IMR-90 (cell line): Measurements from ENCODE around the gene CADM1. TPM values are rescaled to one million over a fixed set of nuclear protein-coding genes. Genes with fewer than 3 reads are reported as not detected.

Experiments
- ATAC-seq: fragments of 200-7000 bp; cut with Tn5 transposase; 2 replicates; pipeline ENCODE4 v1.9.1; 2020; ENCODE audit warnings: low read depth, mild to moderate bottlenecking, moderate library complexity
- BruUV-seq: library from RNA; stranded (reverse); fragments of 400-500 nt; replicated peaks from 2 replicates; lab custom pipeline; 2021; lab: Mats Ljungman, UMichigan
- CTCF ChIA-PET: fragments of 300-600 bp; formaldehyde crosslinking; extraction: SDS; loops from one replicate; lab custom pipeline; 2021; ENCODE audit warnings: antibody characterized with exemption; lab: Yijun Ruan, JAX
- POLR2A ChIA-PET: fragments of 300-600 bp; sonication (Branson Sonifier 250); formaldehyde crosslinking; loops from one replicate; lab custom pipeline; 2022; ENCODE audit warnings: antibody characterized with exemption; ENCODE audit not compliant: unreplicated experiment; lab: Charles Lee
- DNase-seq: peaks from one replicate; pipeline ENCODE4 v3.0.0; 2013
- H2AFZ ChIP-seq: replicated peaks from 2 replicates; pipeline ENCODE3; 2013; ENCODE audit warnings: low read length, mild to moderate bottlenecking; ENCODE audit not compliant: poor library complexity
- H2AK5ac ChIP-seq: 2 replicates; pipeline ENCODE4 v1.6.1; 2013; ENCODE audit warnings: low read depth, low read length, inconsistent platforms
- H2AK9ac ChIP-seq: replicated peaks from 2 replicates; pipeline ENCODE3; 2013; ENCODE audit warnings: mild to moderate bottlenecking, low read depth, low read length, moderate library complexity; ENCODE audit not compliant: poor library complexity
- H2BK120ac ChIP-seq: 2 replicates; pipeline ENCODE4 v1.6.1; 2013; ENCODE audit warnings: low read depth, low read length, inconsistent platforms
- H2BK15ac ChIP-seq: 3 replicates; pipeline ENCODE4 v1.6.1; 2013; ENCODE audit warnings: low read depth, low read length, inconsistent platforms
- H2BK20ac ChIP-seq: 2 replicates; pipeline ENCODE4 v1.6.1; 2013; ENCODE audit warnings: low read depth, mild to moderate bottlenecking, inconsistent platforms, low read length, moderate library complexity
- H2BK5ac ChIP-seq: 2 replicates; pipeline ENCODE4 v1.6.1; 2013; ENCODE audit warnings: mild to moderate bottlenecking, low read depth, low read length, inconsistent platforms; ENCODE audit not compliant: poor library complexity, severe bottlenecking
- H3K14ac ChIP-seq: replicated peaks from 2 replicates; pipeline ENCODE4 v1.6.1; 2013; ENCODE audit warnings: low read depth, low read length, inconsistent platforms
- H3K18ac ChIP-seq: 2 replicates; pipeline ENCODE4 v1.6.1; 2013; ENCODE audit warnings: low read depth, low read length, control low read depth
- H3K23ac ChIP-seq: 2 replicates; pipeline ENCODE4 v1.6.1; 2013; ENCODE audit warnings: low read depth, low read length, inconsistent platforms
- H3K27ac ChIP-seq: 2 replicates; pipeline ENCODE4 v1.5.1; 2013; ENCODE audit warnings: mild to moderate bottlenecking, control low read depth, low read length; ENCODE audit not compliant: insufficient read depth
- H3K27me3 ChIP-seq: 2 replicates; pipeline ENCODE4 v1.6.1; 2013; ENCODE audit warnings: low read length; ENCODE audit not compliant: control insufficient read depth, insufficient read depth
- H3K36me3 ChIP-seq: 2 replicates; pipeline ENCODE4 v1.6.1; 2013; ENCODE audit warnings: low read length, mixed read lengths; ENCODE audit not compliant: control insufficient read depth, insufficient read depth
- H3K4ac ChIP-seq: 2 replicates; pipeline ENCODE4 v1.6.1; 2013; ENCODE audit warnings: low read depth, low read length, inconsistent platforms
- H3K4me1 ChIP-seq: 2 replicates; pipeline ENCODE4 v1.6.1; 2013; ENCODE audit warnings: low read length, mixed read lengths; ENCODE audit not compliant: control insufficient read depth, insufficient read depth
- H3K4me2 ChIP-seq: 2 replicates; pipeline ENCODE4 v1.6.1; 2013; ENCODE audit warnings: low read depth, mild to moderate bottlenecking, control low read depth, low read length, moderate library complexity
- H3K4me3 ChIP-seq: 2 replicates; pipeline ENCODE4 v1.5.1; 2013; ENCODE audit warnings: low read depth, mild to moderate bottlenecking, control low read depth, low read length, moderate library complexity; ENCODE audit not compliant: insufficient read depth
- H3K56ac ChIP-seq: 2 replicates; pipeline ENCODE4 v1.6.1; 2013; ENCODE audit warnings: low read length, inconsistent platforms; ENCODE audit not compliant: insufficient read depth; ENCODE audit errors: extremely low read depth
- H3K79me1 ChIP-seq, 2 experiments: 2 replicates each; pipeline ENCODE4 v1.6.1; 2013; ENCODE audit warnings: low read length in 2 of 2, inconsistent platforms in 1 of 2, low read depth in 1 of 2
- H3K9ac ChIP-seq: 2 replicates; pipeline ENCODE4 v1.6.1; 2013; ENCODE audit warnings: low read depth, low read length, control low read depth
- H3K9me1 ChIP-seq: 2 replicates; pipeline ENCODE4 v1.6.1; 2013; ENCODE audit warnings: low read length, inconsistent platforms; ENCODE audit not compliant: insufficient read depth
- H3K9me3 ChIP-seq: 2 replicates; pipeline ENCODE4 v1.6.1; 2013; ENCODE audit warnings: low read length; ENCODE audit not compliant: control insufficient read depth, insufficient read depth
- H4K20me1 ChIP-seq: 2 replicates; pipeline ENCODE4 v1.6.1; 2013; ENCODE audit warnings: low read length, inconsistent platforms; ENCODE audit not compliant: insufficient read depth
- H4K5ac ChIP-seq: 2 replicates; pipeline ENCODE4 v1.6.1; 2013; ENCODE audit warnings: mild to moderate bottlenecking, low read depth, low read length, control low read depth
- H4K8ac ChIP-seq, 2 experiments: 2 replicates each; pipeline ENCODE4 v1.6.1; 2013; ENCODE audit warnings: low read depth in 2 of 2, low read length in 2 of 2, control low read depth in 1 of 2, inconsistent platforms in 1 of 2
- H4K91ac ChIP-seq: 2 replicates; pipeline ENCODE4 v1.6.1; 2013; ENCODE audit warnings: low read depth, low read length, inconsistent platforms; ENCODE audit not compliant: insufficient read depth
- BHLHE40 ChIP-seq: fragments of 150-350 bp; IDR thresholded peaks from 2 replicates; pipeline ENCODE4 v1.6.1; 2016; ENCODE audit warnings: mild to moderate bottlenecking, low read depth, low read length
- CEBPB ChIP-seq: IDR thresholded peaks from 2 replicates; pipeline ENCODE4 v1.6.1; 2012; ENCODE audit warnings: low read depth, low read length, improper control_type of control experiment
- CHD1 ChIP-seq: IDR thresholded peaks from 2 replicates; pipeline ENCODE4 v1.6.1; 2012; ENCODE audit warnings: low read depth, low read length, improper control_type of control experiment
- CTCF ChIP-seq: conservative IDR thresholded peaks from 2 replicates; pipeline ENCODE4 v1.5.1; 2012; ENCODE audit warnings: mild to moderate bottlenecking, low read depth, low read length, improper control_type of control experiment
- ELK1 ChIP-seq: fragments of 150-350 bp; IDR thresholded peaks from 2 replicates; pipeline ENCODE4 v1.6.1; 2016; ENCODE audit warnings: low read depth, mild to moderate bottlenecking, low read length, moderate library complexity, borderline replicate concordance
- FOS ChIP-seq: fragments of 150-350 bp; IDR thresholded peaks from 2 replicates; pipeline ENCODE4 v1.6.1; 2016; ENCODE audit warnings: low read depth, low read length
- MAFK ChIP-seq: IDR thresholded peaks from 2 replicates; pipeline ENCODE4 v1.6.1; 2012; ENCODE audit warnings: low read depth, low read length, improper control_type of control experiment
- MAZ ChIP-seq: IDR thresholded peaks from 2 replicates; pipeline ENCODE4 v1.6.1; 2012; ENCODE audit warnings: low read depth, mild to moderate bottlenecking, low read length, improper control_type of control experiment, moderate library complexity, borderline replicate concordance
- MXI1 ChIP-seq: IDR thresholded peaks from 2 replicates; pipeline ENCODE4 v1.6.1; 2012; ENCODE audit warnings: low read depth, mild to moderate bottlenecking, low read length, moderate library complexity, borderline replicate concordance
- NFE2L2 ChIP-seq: fragments of 150-350 bp; IDR thresholded peaks from 2 replicates; pipeline ENCODE4 v1.6.1; 2016; ENCODE audit warnings: low read depth, mild to moderate bottlenecking, low read length
- POLR2A ChIP-seq: IDR thresholded peaks from 2 replicates; pipeline ENCODE4 v1.6.1; 2012; ENCODE audit warnings: mild to moderate bottlenecking, low read depth, low read length
- RAD21 ChIP-seq: IDR thresholded peaks from 2 replicates; pipeline ENCODE4 v1.6.1; 2012; ENCODE audit warnings: low read length, improper control_type of control experiment
- RCOR1 ChIP-seq: IDR thresholded peaks from 2 replicates; pipeline ENCODE4 v1.6.1; 2012; ENCODE audit warnings: mild to moderate bottlenecking, low read length, improper control_type of control experiment; ENCODE audit not compliant: insufficient replicate concordance
- RFX5 ChIP-seq: IDR thresholded peaks from 2 replicates; pipeline ENCODE4 v1.8.0; 2012; ENCODE audit warnings: low read depth, mild to moderate bottlenecking, low read length, moderate library complexity
- SMC3 ChIP-seq: fragments of 150-350 bp; IDR thresholded peaks from 2 replicates; pipeline ENCODE4 v1.6.1; 2016; ENCODE audit warnings: low read depth, mild to moderate bottlenecking, antibody characterized with exemption, low read length, moderate library complexity
- USF2 ChIP-seq: fragments of 150-350 bp; IDR thresholded peaks from 2 replicates; pipeline ENCODE4 v1.6.1; 2017; ENCODE audit warnings: mild to moderate bottlenecking, antibody characterized with exemption, low read length, low read depth
- WGBS, 2 experiments: methylation state at CpG; one replicate each; pipeline versions ENCODE4 v1.1.5 to v1.1.7; 2013; ENCODE audit warnings: missing lambda C conversion rate in 2 of 2; ENCODE audit not compliant: insufficient read length in 1 of 2; ENCODE audit errors: extremely low coverage in 2 of 2; 5-methylcytosine and 5-hydroxymethylcytosine counted together
- dilution Hi-C: fragments of 300-500 bp; cut with HindIII; formaldehyde crosslinking; loops from one replicate; pipeline ENCODE4 v1.14.3; 2018; ENCODE audit warnings: low sequenced_read_pairs; ENCODE audit not compliant: unreplicated experiment
- in situ Hi-C: fragments of 300-500 bp; cut with MboI; formaldehyde crosslinking; loops from 3 replicates; pipeline ENCODE4 v1.14.3; 2019; ENCODE audit warnings: low sequenced_read_pairs, inconsistent platforms, mixed read lengths
- intact Hi-C: fragments of 100-400 bp; cut with micrococcal nuclease; formaldehyde crosslinking; loops from 2 replicates; pipeline ENCODE4 v1.10.0; 2022
- polyA plus RNA-seq, 3 experiments: library from polyadenylated mRNA; depleted of rRNA; stranded (reverse); fragments of >200 nt; gene quantifications; 2 replicates each; pipeline ENCODE4 v1.2.3, GENCODE V29; 2012; ENCODE audit warnings: low replicate concordance in 1 of 3
- total RNA-seq: library from RNA; depleted of rRNA; stranded (reverse); fragments of >200 nt; gene quantifications from 2 replicates; pipeline ENCODE4 v1.2.3, GENCODE V29; 2012

The CADM1 gene
- total and polyA plus RNA-seq, 2 of the 4 experiments (the other 2 are of a cell fraction): 28.8 to 77.1 TPM

- H3K9me1 ChIP-seq: no peaks in the 10 kb centered on the region
- H4K8ac ChIP-seq: no peak overlapping the region
- ATAC-seq (no peak), DNase-seq (no peak)
- no CpG with 5 or more reads among the region's 3 CpGs for WGBS, 2 experiments
- H3K9me3 ChIP-seq: no peaks in the 10 kb centered on the region
- H2BK5ac ChIP-seq: no peak overlapping the region
- H3K4me1 ChIP-seq: peaks cover 7% of the 10 kb centered on the region
- H2BK20ac ChIP-seq: no peak overlapping the region
- H4K5ac ChIP-seq: no peak overlapping the region
- no TSS peak for BruUV-seq
- no peak overlapping the region for H4K91ac ChIP-seq
- no peaks in the 10 kb centered on the region for H3K36me3 ChIP-seq
- dilution Hi-C loops: no loop called here
- H3K79me1 ChIP-seq: peaks cover 3 to 6% of the 10 kb centered on the region in 2 experiments; a peak in 1 of 4 replicates
- H4K20me1 ChIP-seq: no peaks in the 10 kb centered on the region
- H2AK5ac ChIP-seq: no peak overlapping the region
- no peak overlapping the region for H2BK15ac ChIP-seq
- no peaks in the 10 kb centered on the region for H3K27me3 ChIP-seq
- no peak overlapping the region for H3K18ac ChIP-seq
- H3K14ac ChIP-seq: no peak overlapping the region
- no peak overlapping the region for H3K4me2 ChIP-seq
- ChIA-PET CTCF (no interaction called here), POLR2A (no interaction called here)
- no peak overlapping the region for H3K4me3 ChIP-seq
- no peak for TF ChIP-seq NFE2L2
- no peak for TF ChIP-seq RCOR1
- no peak for TF ChIP-seq MAFK
- no peak for TF ChIP-seq MAZ
- TF ChIP-seq POLR2A: no peak
- no peak for TF ChIP-seq SMC3
- TF ChIP-seq ELK1: no peak
- TF ChIP-seq CHD1: no peak
- no peak for TF ChIP-seq USF2
- no peak for TF ChIP-seq BHLHE40
- no peak for TF ChIP-seq RAD21
- TF ChIP-seq FOS: no peak
- TF ChIP-seq MXI1: no peak
- TF ChIP-seq CEBPB: no peak
- TF ChIP-seq RFX5: no peak
- TF ChIP-seq CTCF: no peak
- no peak overlapping the region for H2AFZ ChIP-seq
- in situ Hi-C loops: no loop called here
- no peak overlapping the region for H3K23ac ChIP-seq
- no peak overlapping the region for H2AK9ac ChIP-seq
- H3K9ac ChIP-seq: no peak overlapping the region
- H3K27ac ChIP-seq: no peak overlapping the region
- H3K56ac ChIP-seq: no peak overlapping the region
- no peak overlapping the region for H3K4ac ChIP-seq
- H2BK120ac ChIP-seq: no peak overlapping the region
- intact Hi-C loops: no loop called here
Observed at GRCh38 chr11:115466122-115466521, 38.1 kb downstream of the CADM1 start.
